Measurements from ENCODE around the gene DERA.
"Not testable (repeated sequence)": the region's sequence is repeated elsewhere in the genome, so short reads cannot be mapped to it uniquely, and the experiment has no call there.

Gene DERA

DNA sequence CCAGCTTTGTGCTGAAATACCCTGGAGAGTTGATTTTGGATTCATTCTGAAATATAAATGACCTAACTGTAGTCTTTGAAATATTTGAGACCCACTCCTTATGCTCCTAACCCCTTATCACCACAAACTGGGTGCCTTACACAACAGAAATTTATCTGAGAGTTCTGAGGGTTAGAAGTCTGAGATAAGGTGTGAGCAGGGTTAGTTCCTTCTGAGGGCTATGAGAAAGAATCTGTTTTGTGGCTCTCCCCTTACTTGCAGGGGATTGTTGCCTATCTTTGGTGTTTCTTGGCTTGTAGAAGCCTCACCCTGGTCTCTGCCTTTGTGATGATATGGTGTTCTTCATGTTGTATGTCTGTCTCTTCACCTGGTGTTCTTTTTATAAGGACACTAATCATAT lies 91.7 kb downstream of the DERA start:
- in situ Hi-C loops (cut with MboI; ENCODE audit: low sequenced_read_pairs): no loop called here

DNA sequence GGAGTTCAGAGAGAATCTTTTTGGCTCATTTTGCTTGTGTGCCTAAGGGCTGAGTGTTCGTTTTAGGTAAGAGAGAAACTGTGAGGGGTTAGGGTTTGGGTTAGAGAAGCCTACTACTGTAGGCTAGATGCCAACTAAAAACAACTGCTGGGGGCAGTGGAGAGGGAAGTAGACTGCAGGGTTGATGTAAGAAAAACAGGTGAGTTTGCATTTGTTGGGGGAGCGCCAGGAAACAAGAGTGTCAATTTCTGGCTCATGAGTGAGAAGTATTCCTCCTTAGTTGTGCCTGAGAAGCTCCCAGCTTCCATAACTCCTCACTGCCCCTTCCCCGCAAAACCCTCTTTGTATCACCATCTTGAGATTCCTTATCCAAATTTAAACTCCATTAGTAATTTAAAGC lies 92.3 kb downstream of the DERA start:
- in situ Hi-C loops (cut with MboI; ENCODE audit: low sequenced_read_pairs): no loop called here

DNA sequence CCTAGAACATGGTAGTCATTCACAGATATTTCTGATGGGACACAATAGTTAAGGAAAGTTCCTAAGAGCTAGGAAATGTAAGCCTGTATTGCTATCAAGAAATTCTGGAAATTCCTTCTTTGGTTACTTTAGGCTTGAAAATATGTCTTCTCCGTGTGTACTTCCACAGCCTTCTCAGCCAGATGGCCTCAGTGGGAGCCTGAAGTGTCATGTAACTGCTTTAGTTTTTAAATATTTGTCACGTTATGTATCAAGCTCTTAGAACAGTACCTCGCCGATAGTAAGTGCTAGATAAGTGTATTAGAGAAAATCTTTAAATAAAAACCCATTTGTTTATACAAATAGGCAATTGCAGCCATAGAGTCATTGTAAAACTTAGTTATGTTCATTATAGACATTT lies 95.6 kb downstream of the DERA start:
- in situ Hi-C loops (cut with MboI; ENCODE audit: low sequenced_read_pairs): no loop called here

DNA sequence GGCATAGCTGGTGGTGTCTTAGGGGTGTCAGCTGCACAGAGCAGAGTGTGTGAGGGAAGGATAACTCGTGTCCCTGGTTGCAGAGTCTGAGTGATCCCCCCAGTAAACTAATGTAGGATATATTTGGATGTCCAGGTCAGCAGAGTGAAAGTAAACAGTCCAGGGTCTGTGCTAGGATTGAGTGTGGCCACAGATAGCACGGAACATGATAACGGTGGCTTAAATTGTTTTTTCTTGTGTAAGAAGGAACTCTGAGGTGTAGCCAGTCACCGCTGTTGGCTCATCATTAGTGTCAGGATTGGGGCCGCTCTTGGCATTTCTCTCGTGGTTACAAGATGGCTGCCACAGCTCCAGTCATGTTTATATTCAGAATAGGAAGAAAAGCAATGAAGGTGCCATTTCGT lies 97.3 kb downstream of the DERA start:
- in situ Hi-C loops (cut with MboI; ENCODE audit: low sequenced_read_pairs): no loop called here

DNA sequence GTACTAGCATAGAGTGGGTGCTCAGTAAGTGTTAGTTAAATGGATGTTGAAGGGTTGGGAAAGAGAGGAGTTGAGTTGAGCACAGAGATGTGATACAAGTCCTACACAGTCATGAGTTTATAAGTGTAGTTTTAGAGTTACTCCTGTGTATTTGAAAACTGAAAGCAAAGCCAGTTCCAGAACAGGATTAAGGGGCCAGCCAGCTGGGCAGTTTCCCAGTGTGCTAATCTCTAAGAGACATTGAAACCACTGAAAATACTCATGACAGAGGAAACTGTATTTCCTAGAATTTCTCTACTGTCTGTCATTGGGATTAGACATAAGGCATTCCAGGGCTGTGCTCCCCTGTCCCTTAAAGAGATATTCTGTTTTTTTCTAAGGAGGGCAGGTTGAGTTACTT lies 101.0 kb downstream of the DERA start:
- in situ Hi-C loops (cut with MboI; ENCODE audit: low sequenced_read_pairs): no loop called here

DNA sequence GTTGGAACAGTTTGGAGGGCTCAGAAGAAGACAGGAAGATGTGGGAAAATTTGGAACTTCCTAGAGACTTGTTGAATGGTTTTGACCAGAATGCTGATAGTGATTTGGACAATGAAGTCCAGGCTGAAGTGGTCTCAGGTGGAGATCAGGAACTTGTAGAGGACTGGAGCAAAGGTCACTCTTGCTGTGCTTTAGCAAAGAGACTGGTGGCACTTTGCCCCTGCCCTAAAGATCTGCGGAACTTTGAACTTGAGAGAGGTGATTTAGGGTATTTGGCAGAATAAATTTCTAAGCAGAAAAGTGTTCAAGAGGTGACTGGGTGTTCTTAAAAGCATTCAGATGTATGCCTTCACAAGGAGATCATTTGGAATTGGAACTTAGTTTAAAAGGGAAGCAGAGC lies 102.6 kb downstream of the DERA start:
- in situ Hi-C loops (cut with MboI; ENCODE audit: low sequenced_read_pairs): not testable (repeated sequence)

DNA sequence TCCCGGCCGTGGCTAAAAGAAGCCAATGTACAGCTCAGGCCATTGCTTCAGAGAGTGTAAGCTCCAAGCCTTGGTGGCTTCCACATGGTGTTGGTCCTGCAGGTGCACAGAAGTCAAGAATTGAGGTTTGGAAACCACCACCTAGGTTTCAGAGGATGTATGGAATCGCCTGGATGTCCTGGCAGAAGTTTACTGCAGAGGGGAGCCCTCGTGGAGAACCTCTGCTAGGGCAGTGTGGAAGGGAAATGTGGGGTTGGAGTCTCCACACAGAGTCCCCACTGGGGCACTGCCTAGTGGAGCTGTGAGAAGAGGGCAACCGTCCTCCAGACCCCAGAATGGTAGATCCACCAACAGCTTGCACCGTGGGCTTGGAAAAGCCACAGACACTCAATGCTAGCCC lies 103.3 kb downstream of the DERA start:
- in situ Hi-C loops (cut with MboI; ENCODE audit: low sequenced_read_pairs): not testable (repeated sequence)

DNA sequence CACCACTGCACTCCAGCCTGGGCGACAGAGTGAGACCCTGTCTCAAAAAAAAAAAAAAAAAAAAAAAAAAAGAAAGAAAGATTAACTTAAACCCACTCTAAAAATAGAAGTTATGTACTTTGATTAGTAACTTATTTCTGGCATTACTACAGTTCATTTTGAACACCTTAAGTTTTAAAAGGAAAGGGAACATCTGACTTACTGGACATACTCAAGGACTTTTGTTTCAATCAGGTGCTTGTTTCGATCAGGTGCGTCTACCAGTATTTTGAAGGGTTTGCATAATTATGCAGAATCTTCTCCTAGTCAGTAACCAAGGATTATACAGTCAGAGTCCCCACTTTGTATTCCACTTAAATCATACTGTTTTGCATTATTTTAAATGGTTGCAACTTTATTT lies 105.6 kb downstream of the DERA start:
- in situ Hi-C loops (cut with MboI; ENCODE audit: low sequenced_read_pairs): no loop called here

DNA sequence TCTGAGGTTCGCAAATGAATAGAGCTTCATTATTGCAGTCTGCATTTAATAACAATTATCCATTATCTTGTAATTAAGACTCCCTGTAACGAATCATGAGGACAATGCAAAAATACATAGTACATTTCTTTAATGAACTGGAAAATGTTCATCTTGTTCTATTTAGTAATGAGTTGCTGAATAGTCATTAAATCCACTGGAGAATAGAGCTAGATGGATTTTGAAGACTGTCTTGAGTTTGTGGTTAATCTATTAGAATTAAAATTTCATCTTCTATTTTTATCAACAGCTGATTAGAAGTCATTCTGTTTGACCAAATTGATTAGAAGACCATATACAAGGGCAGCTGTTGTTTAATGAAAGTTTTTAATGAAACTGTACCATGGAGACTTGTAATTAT lies 107.2 kb downstream of the DERA start:
- in situ Hi-C loops (cut with MboI; ENCODE audit: low sequenced_read_pairs): no loop called here

DNA sequence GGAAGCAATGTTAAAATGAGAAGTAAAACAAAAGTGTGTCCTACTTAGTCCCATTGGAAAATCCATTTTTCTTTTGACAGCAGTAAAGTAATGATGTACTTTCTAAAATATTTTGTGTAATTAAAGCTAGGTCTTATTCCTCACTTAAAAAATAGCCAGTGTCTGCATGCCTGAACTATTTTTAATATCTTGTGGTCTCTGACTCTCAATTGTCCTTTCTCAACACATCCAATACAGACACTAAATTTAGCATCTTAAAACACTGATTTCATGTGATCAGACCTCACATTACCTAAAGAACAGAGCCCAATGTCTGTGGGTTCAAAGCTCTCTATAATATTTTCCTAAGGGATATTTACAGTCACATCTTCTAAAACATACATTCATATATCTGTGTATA lies 108.0 kb downstream of the DERA start:
- in situ Hi-C loops (cut with MboI; ENCODE audit: low sequenced_read_pairs): no loop called here

DNA sequence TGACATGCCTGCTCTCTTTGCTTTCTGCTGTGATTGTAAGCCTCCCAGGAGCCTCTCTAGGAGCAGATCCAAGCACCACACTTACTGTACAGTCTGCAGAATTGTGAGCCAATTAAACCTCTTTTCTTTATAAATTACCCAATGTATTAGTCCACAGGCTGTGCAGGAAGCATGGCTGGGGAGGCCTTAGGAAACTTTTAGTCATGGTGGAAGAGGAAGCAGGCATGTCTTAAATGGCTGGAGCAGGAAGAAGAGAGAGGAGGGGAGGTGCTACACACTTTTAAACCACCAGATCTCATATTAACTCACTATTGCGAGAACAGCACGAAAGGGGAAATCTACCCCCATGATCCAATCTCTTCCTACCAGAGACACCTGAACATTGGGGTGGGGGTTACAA lies 108.9 kb downstream of the DERA start:
- in situ Hi-C loops (cut with MboI; ENCODE audit: low sequenced_read_pairs): no loop called here

DNA sequence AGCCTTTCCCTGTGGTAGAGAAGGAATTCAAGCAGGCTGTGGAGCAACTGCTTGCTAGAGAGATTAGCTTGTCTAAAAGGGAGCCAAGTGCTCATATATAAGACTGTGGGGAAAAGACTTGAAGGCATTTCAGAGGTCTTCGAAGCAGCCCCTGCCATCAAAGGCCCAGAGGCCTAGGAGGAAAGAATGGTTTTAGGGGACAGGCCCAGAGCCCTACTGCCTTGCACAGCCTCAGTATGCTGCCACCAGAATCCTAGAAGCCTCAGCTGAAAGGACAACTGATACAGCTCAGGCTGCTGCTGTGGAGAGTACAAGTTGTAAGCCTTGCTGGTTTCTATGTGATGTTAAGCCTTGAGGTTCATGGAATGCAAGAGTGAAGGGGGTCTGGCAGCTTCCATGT lies 109.9 kb downstream of the DERA start:
- in situ Hi-C loops (cut with MboI; ENCODE audit: low sequenced_read_pairs): no loop called here

DNA sequence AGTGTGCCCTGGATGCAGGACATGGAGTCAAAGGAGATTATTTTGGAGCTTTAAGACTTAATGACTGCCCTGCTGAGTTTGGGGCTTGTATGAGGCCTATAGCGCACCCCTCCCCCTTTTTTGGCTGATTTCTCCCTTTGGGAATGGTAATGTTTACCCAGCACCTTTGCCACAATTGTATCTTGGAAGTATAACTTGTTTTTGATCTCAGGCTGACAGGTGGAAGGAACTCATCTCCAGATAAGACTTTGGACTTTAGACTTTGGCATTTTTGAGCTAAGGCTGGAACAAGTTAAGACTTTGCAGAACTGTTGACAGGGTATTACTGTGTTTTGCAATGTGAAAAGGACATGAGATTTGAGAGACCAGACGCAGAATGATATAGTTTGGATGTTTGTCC lies 110.5 kb downstream of the DERA start:
- in situ Hi-C loops (cut with MboI; ENCODE audit: low sequenced_read_pairs): no loop called here

DNA sequence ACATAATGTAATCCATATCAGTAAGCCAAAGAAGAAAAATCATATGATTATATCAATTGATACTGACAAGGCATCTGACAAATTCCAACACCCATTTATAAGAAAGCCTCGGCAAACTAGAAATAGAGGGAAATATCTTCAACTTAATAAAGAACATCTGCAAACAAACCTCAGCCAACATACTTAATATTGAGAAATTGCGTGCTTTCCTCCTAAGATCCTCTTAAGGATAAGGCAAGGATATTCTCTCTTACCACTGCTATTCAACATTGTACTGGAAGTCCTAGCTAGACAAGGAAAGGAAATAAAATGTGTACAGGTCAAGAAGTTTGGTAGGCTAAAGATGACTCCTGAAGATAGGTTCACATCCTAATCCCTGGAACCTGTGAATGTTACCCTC lies 115.9 kb downstream of the DERA start:
- in situ Hi-C loops (cut with MboI; ENCODE audit: low sequenced_read_pairs): no loop called here

DNA sequence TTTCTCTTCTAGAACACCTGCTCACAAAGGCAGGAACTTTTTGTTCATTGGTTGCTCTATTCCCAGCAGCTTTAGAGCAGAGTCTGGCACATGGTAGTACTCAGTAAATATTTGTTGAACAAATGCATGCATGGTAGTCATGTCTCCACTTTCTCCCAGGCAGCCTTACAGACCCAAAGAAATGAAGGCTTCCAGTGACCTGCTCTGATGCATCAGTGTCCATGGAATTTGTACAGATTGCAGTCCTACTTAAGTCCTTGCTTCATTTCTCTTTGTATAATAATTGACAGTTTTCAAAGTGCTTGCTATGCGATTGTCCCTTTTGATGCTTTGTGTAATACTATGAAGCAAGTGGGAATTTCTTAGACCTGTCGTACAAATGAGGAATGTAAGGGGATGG lies 119.6 kb downstream of the DERA start:
- in situ Hi-C loops (cut with MboI; ENCODE audit: low sequenced_read_pairs): no loop called here

DNA sequence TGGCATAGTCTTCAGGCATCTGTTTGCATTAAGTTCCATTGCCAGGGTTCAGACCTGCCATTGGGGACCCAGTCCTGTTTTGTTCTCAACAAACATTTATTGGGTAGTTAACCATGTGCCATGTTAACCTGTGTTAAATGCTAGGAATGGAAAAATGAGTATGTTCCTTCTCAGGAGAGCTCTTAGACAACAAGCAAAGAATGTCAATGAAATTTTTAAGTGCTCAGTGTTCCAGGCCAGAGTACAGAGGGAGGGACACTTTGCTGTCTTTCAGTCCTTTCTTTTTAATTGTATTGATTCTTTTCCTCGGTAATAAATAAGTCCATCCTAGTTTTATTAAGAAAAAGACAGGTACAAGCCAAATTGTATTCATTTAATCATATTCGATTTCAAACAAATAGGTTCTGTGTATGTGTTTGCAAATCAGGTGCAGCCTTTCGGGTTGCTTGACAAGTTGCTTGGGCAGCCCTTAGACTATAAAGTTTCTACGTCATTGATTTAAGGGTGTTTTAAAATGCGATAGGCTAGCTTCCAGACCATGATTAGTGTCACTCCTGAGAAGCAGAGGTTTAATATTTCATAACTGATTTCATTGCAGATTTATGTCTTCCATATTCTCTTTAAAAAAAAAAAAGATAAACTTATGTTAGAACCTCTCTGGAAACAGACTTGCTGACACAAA lies 123.1 kb downstream of the DERA start:
- in situ Hi-C loops (cut with MboI; ENCODE audit: low sequenced_read_pairs): no loop called here

DNA sequence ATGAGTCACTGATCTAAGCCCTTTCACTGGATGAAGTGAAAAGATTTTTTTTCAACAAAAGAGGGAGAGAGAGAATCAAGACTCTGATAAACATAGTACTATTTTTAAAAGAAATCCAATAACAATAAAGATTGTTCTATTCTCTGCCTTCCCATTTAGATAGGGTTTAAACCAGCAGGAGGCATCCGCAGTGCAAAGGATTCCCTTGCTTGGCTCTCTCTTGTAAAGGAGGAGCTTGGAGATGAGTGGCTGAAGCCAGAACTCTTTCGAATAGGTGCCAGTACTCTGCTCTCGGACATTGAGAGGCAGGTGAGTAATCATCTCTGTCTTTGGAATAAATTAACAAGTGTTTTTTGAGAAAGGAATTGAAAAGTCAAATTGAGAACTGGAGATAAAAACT lies 124.9 kb downstream of the DERA start:
- in situ Hi-C loops (cut with MboI; ENCODE audit: low sequenced_read_pairs): no loop called here

DNA sequence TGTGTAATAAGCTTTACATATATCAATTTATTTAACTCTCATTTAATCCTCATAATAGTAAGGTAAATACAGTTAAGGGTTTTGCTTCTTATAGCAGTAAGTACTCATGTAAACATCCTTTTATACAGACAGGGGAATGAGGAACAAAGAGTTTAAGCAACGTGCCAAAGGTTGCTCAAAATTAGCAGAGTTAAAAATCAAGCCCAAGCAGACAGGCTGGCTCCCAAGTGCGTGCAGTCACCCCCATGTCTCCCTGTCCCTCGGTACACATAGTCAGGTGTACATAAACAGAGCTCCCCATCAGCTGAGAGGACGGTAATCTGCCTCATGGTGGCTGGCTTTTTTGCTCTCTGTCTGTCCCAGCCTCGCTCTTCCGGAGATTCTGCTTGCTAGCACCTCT lies 126.4 kb downstream of the DERA start:
- in situ Hi-C loops (cut with MboI; ENCODE audit: low sequenced_read_pairs): no loop called here

DNA sequence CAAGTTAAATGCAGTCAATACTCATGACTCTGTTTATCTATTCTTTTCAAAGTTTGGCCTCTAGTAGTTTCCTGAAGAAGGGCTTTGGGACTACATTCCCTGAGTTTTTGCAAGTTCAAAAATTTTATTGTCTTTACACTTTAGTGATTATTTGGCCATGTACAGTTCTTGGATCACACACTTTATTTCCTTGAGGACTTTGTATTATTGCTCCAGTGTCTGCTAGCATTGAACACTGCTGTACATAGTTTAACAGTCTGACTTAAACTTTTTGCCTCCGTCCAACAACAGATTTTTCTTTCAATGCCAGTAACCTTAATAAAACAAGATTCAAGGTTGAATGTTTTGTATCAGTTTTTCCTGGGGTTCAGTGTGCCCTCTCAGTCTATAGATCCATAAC lies 132.3 kb downstream of the DERA start:
- in situ Hi-C loops (cut with MboI; ENCODE audit: low sequenced_read_pairs): no loop called here

DNA sequence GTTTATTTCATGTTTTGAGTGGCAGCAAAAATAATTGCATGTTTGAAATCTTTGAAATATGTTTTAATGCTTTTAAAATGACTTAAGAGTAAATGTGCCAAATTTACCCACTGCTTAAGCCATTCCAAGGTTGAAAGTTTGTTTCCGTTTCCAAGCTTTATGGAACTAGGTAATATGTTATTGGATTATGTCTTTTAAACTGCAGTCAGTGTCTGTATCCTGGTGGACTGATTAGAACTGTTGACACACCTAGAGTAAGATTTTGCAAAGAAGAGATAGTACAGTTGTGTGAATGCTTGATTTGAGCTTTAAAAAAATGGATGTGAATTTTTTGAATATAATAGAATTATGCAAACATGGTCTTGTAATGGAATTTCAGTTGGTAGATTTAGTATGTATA lies 135.1 kb downstream of the DERA start:
- in situ Hi-C loops (cut with MboI; ENCODE audit: low sequenced_read_pairs): no loop called here

DNA sequence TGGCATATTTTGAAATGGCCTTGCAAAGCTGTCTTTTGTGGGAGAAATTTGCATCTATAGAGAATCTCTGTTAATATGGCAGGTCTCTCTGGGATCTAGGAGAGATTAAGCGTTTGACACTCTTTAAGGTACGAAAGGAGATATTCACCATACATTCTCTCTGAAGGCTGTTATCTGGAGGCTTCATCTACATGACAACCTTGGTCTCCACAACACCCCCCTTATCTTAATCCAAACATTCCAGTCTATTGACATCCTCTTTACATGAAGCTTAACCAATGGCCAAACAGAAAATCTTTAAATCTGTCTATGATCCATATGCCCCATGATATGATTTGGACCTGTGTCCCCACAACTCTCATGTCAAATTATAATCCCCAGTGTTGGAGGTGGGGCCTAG lies 137.4 kb downstream of the DERA start:
- in situ Hi-C loops (cut with MboI; ENCODE audit: low sequenced_read_pairs): no loop called here

DNA sequence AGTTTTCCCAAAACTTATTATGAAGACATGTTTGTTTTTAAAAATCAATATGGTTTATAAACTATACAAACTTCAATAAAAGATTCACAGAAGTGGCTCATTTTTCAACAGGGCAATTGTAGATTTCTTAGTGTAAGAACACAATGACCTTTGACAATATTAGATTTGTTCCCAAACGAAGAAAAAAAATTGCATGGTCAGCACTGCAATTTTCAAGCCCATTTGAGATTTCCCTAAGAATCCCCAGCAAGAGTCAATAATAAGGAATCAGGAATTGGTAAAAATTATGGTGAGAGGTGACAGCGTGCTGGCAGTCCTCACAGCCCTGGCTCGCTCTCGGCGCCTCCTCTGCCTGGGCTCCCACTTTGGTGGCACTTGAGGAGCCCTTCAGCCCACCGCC lies 145.8 kb downstream of the DERA start:
- in situ Hi-C loops (cut with MboI; ENCODE audit: low sequenced_read_pairs): no loop called here

DNA sequence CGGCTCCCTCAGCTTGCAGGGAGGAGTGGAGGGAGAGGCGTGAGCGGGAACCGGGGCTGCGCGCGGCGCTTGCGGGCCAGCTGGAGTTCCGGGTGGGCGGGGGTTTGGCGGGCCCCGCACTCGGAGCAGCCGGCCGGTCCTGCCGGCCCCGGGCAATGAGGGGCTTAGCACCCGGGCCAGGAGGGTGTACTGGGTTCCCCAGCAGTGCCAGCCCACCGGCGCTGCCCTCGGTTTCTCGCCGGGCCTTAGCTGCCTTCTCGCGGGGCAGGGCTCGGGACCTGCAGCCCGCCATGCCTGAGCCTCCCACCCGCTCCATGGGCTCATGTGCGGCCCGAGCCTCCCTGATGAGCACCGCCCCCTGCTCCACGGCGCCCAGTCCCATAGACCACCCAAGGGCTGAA lies 146.2 kb downstream of the DERA start:
- in situ Hi-C loops (cut with MboI; ENCODE audit: low sequenced_read_pairs): not testable (repeated sequence)

DNA sequence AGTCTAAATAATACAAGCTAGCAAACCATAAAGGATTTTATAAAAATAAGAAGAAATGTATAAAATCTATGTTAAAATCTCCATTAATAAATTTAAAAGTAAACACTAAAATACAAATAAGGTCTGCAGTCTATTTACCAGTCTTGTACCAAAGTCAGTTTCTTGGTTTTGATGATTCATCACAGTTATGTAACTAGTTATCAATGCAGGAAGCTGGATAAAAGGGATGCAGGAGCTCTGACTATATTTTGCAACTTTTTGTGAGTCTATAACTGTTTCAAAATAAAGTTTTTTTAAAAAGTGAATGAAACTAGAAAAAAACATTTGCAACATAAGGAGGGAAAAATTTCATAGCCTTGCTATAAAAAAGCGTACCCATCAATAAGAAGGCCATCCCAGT lies 151.5 kb downstream of the DERA start:
- in situ Hi-C loops (cut with MboI; ENCODE audit: low sequenced_read_pairs): no loop called here
